GM12891 (cell line): Measurements from ENCODE around the gene UBE2I.

ENCODE experiments used
- DNase-seq: peaks from one replicate; pipeline ENCODE4 v3.0.0; 2011; ENCODE audit warnings: low spot score; ENCODE audit not compliant: insufficient read length
- FAIRE-seq: peaks from 2 replicates; lab custom pipeline; 2011; peaks lifted over from hg19 to GRCh38; lab: Jason Lieb, UNC
- PAX5 ChIP-seq: IDR thresholded peaks from 2 replicates; pipeline ENCODE4 v1.6.1; 2011; ENCODE audit warnings: low read length, moderate library complexity, mild to moderate bottlenecking; ENCODE audit not compliant: insufficient read depth, severe bottlenecking
- POLR2A ChIP-seq: IDR thresholded peaks from 2 replicates; pipeline ENCODE4 v1.6.1; 2011; ENCODE audit warnings: low read depth, low read length, control low read depth
- POLR2AphosphoS5 ChIP-seq: IDR thresholded peaks from 2 replicates; pipeline ENCODE4 v1.6.1; 2011; ENCODE audit warnings: low read depth, low read length, control low read depth
- POU2F2 ChIP-seq: IDR thresholded peaks from 2 replicates; pipeline ENCODE4 v1.6.1; 2011; ENCODE audit warnings: low read depth, mild to moderate bottlenecking, control low read depth, low read length, moderate library complexity
- SPI1 ChIP-seq: IDR thresholded peaks from 2 replicates; pipeline ENCODE4 v1.6.1; 2011; ENCODE audit warnings: low read depth, low read length, control low read depth
- TAF1 ChIP-seq: IDR thresholded peaks from 2 replicates; pipeline ENCODE4 v1.6.1; 2011; ENCODE audit warnings: low read depth, low read length, control low read depth

Gene UBE2I

DNA sequence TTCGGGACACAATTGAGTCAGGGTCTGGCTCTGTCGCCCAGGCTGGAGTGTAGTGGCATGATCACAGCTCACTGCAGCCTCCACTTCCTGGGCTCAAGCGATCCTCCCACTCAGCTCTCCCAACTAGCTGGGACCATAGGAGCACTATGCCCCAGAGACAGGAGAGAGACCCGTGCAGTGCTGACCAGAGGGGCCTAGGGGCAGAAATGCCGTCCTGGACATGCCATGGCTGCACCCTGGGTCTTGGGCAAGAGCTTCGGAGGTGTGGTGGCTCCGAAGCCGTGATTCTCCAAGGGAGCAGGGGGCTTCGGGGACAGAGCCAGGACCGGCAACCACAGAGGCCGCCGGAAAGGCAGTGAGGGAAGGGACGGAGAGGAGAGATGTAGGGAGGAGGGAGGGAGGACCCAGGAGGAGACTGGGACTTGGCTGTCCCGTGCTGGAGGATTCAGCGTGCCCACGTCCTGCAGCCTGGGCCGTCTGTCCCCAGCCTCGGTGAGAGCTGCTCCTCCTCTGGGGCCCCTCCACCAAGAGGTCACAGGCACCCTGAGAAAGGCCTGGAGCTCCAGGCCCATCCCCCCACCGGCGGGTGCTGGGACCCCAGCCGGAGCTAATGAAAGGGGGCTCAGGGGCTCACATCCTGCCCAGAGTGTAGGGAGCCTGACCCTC lies 31.7 kb upstream of the UBE2I start:
- TF ChIP-seq POU2F2, result no peak
- no peak for TF ChIP-seq POLR2AphosphoS5
- TF ChIP-seq POLR2A, result no peak
- TF ChIP-seq PAX5, result no peak
- no peak for TF ChIP-seq SPI1
- no peak for TF ChIP-seq TAF1
- DNase-seq (no peak), FAIRE-seq (no peak)

DNA sequence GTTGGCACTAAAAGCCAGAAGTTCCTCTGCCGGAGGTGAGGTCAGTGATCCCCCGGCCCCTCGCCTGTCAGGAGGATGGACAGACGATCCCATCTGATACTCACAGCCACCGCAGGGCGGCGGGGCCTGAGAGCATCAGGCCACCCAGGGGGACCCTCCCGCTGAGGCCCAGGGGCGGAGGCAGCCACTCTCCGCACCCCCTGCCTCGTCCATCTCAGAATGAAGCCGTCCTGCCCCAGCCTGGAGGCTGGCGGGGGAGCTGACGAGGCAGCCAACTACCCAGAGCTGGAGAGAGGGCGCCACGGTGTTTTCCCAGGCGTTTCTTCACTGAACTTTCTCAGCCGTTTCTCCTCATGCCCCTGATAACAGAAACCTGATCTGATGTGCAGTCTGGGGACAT lies 31.0 kb upstream of the UBE2I start:
- no peak for DNase-seq
- TF ChIP-seq POLR2AphosphoS5, result no peak
- TF ChIP-seq POU2F2, result no peak
- TF ChIP-seq PAX5, result no peak
- no peak for TF ChIP-seq TAF1
- no peak for TF ChIP-seq SPI1
- no peak for TF ChIP-seq POLR2A

DNA sequence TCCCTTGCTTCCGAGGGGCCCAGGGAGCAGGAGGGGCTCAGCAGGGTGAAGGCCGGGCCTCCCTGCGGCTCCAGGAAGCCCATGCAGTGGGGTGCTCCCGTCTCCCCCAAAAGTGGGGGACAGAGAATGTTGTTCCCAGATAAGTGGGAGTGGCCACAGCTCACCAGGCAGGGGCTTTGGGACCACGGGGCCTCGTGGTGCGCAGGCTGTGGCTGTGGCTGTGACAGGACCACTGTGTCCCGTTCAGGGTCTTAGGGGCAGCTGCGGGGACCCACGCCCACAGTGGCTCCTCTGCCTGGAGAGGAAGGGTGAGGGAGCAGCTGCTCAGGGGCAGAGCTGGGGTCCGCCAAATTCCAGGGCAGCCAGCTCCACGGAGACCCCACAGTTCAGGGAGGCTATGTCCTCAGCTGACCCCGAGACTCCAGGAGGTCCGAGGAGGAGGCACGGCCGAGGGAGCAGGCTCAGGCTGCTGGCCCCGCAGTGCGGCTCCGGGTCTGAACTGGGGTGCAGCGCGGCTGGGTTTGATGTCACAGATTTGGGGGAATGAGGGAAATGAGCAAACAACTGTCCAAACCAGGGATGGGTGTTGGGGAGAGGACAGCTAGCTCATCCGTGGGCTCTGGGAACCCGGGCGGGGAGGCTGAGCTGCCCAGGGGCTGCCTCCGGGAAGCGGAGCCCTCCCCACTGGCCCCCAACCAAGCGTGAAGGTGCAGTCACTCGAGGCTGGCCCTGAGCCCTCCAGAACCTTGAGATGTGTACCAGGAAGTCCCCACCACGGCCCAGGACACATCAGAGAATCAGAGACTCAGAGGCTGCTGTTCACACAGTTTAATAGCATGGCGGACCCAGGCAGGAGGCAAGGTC lies 30.1 kb upstream of the UBE2I start:
- TF ChIP-seq TAF1, result no peak
- DNase-seq (no peak), FAIRE-seq (no peak)

More for the DNA sequence above, 31.0 kb upstream of the UBE2I start:
- no peak for FAIRE-seq

DNA sequence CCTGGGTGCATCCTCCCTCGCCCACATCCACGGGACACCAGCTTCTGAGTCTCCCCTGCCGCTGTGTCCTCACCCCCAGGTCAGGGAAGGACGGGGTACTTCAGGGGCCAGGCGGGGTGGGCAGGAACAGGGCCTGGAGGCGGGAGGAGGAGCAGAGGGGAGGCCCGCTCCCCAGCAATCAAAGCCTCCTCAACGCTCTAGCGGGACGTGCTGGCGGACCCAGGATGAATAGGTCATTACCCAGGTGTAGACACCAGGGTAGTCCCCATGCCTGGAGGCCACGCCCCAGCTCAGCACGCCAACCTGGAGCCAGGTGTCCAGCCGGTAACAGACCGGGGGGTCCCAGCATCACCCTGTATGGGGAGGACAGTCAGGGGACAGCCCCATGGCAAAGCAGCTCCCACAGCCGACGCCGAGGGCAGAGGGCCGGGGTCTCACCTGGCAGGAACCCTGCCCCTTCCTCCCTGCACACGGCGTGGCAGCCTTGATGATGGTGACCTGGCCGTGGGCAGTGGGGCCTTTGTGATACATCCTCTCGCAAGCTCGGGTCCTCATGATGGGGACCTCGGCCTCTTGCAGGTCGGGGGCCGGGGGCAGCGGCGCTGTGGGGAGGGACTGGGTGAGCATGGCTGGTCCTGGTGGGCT lies 29.4 kb upstream of the UBE2I start:
- FAIRE-seq (no peak), DNase-seq (no peak)
- no peak for TF ChIP-seq POU2F2
- TF ChIP-seq SPI1, result no peak
- TF ChIP-seq PAX5, result no peak
- no peak for TF ChIP-seq POLR2A

DNA sequence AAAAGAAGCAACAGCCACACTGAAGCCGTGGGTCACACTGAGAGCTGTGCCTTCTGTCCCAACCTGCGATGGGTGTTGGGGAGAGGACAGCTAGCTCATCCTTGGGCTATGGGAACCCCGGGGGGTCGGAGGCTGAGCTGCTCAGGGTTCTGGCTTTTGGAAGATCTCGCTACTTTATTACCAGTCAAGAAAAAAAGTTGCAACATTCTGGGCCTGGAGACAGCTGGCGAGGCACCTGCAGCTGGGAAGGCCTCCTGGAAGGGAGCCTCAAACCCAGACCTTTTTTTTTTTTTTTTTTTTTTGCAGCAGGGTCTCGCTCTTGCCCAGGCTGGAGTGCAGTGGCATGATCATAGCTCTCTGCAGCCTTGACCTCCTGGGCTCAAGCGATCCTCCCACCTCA lies 28.7 kb upstream of the UBE2I start:
- DNase-seq, result no peak
- no peak for TF ChIP-seq PAX5
- no peak for TF ChIP-seq TAF1
- TF ChIP-seq POU2F2, result no peak
- no peak for TF ChIP-seq SPI1
- no peak for TF ChIP-seq POLR2AphosphoS5
- TF ChIP-seq POLR2A, result no peak
- no peak for FAIRE-seq

DNA sequence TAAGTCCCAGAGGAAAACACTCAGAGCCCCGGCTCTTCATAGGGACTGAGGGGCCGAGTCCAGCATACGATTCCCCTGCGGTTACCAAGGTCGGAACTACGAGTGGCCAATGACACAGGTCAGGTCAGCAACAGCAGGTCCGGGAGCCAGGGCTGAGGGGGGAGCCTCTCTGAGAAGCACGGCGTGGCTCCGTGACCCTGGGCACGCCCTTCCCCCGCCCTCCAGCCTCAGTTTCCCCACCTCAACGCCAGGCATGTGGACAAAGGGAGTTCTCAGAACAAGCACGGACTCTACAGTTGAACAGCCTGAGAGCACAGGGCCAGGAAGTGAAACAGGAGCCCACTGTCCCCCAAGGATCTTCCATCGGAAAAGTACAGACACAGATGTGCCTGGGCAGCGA lies 27.9 kb upstream of the UBE2I start:
- TF ChIP-seq SPI1 (no peak), POU2F2 (no peak), PAX5 (no peak), POLR2AphosphoS5 (no peak), POLR2A (no peak), TAF1 (no peak)
- FAIRE-seq, result no peak
- DNase-seq, result no peak

DNA sequence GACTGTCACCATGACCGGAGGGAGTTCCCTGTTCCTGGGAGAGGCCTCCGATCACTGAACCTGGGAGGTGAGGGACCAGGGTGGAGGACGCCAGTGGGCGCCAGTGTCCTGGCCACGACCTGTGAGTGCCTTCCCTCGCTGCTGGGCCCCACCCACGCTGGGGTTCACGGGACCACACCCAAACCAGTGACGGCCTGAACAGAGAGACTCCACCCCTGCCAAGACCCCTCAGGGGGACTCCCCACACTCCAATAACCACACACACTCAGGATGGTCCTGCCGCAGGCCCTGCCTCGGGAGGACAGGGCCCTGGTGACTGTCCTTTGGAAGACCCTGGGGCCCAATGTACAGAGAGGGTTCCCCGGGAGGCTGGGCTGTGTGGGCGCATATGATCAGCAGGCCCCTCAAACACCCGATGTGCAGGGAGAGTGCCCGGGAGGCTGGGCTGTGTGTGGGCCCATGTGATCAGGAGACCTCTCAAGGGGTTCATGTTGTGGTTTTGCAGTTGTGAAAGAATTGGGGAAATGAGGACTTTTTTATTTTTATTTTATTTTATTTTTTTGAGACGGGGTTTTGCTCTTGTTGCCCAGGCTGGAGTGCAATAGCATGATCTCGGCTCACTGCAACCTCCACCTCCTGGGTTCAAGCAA lies 27.0 kb upstream of the UBE2I start:
- DNase-seq, result no peak
- FAIRE-seq, result no peak
- TF ChIP-seq POLR2AphosphoS5 (no peak), POU2F2 (no peak)

DNA sequence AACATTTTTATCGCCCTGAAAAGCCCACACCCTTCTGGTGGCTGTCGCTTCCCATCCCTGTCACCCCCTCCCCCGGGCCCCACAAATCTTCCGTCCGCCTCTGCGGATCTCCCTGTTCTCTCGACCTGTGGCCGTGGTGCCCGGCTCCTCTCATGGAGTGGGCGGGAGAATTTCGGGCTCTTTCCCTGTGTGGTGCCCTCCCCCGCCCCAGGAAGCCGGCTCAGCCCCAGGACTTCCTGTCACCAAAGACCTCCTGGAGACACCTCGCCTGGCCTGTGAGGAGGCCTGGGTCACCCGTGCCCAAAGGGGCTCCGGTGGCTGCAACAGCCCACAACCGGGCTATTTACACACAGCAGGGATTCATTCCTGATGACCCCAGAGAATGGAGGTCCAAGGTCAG lies 26.1 kb upstream of the UBE2I start:
- no peak for DNase-seq
- no peak for TF ChIP-seq POU2F2
- no peak for TF ChIP-seq PAX5
- no peak for TF ChIP-seq SPI1
- TF ChIP-seq TAF1, result no peak
- TF ChIP-seq POLR2A, result no peak
- TF ChIP-seq POLR2AphosphoS5, result no peak
- FAIRE-seq, result no peak

DNA sequence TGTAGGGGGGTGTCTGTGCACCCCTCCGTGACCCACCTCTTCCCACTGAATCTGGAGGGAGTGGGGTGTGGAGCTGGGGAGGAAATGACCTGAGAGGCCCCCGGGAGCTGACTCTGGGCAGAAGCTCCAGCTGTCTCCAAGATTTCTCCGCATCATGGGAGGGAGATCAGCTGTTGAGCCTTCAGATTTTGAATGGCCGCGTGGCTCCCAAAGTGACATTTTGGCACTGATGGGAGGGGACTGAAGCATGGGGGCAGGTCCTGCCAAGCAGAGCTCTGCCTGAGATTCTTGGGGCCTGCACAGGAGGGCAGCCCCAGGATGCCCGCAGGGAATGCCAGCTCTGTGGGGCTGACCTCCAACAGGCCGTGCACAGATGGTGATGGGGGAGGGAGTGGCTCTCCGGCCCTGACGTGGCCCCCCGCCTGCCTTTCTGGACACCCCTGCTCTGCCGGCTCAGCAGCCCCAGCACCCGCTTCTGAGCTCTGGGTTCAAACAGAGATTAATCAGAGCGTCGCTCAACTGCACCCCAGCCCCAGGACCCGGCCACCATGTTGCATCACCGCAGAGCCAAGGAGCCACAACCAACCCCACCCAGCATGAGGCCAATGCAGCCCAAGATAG lies 25.3 kb upstream of the UBE2I start:
- FAIRE-seq, result no peak
- TF ChIP-seq TAF1 (no peak), POU2F2 (no peak), PAX5 (no peak)
- DNase-seq, result no peak
